Cardiac muscle cell (in vitro differentiated cells and primary cell): ENCODE results near the gene ARL13B. TPM values are rescaled to one million over a fixed set of nuclear protein-coding genes. Genes with fewer than 3 reads are reported as not detected.

Source experiments
- DNase-seq, 2 donors: peaks; one replicate each; pipeline versions ENCODE4 v3.0.0 to v3.0.0-alpha.2; 2010 to 2017; ENCODE audit warnings: low read depth in 1 of 2, low spot score in 1 of 2
- H3K27ac ChIP-seq: fragments of 200-600 bp; sonication (generic); 2 replicates; pipeline ENCODE4 v1.5.1; 2016
- H3K27me3 ChIP-seq: fragments of 200-600 bp; sonication (generic); 2 replicates; pipeline ENCODE4 v1.6.0; 2016; ENCODE audit warnings: control low read depth
- H3K36me3 ChIP-seq: fragments of 200-600 bp; sonication (generic); 2 replicates; pipeline ENCODE4 v1.5.1; 2016; ENCODE audit warnings: control low read depth
- H3K4me1 ChIP-seq: fragments of 200-600 bp; sonication (generic); 2 replicates; pipeline ENCODE4 v1.8.1; 2017; ENCODE audit warnings: low read depth, mild to moderate bottlenecking, mixed run types
- H3K4me3 ChIP-seq: fragments of 200-600 bp; sonication (generic); 2 replicates; pipeline ENCODE4 v1.5.1; 2016; ENCODE audit warnings: mild to moderate bottlenecking
- H3K9me3 ChIP-seq: fragments of 200-600 bp; sonication (generic); 2 replicates; pipeline ENCODE4 v1.5.1; 2017; ENCODE audit warnings: low read depth, mild to moderate bottlenecking, control low read depth
- CTCF ChIP-seq: IDR thresholded peaks from 2 replicates; pipeline ENCODE4 v1.5.1; 2012; ENCODE audit warnings: low read depth, mild to moderate bottlenecking, low read length
- polyA plus RNA-seq: library from polyadenylated mRNA; unstranded; fragments of >200 nt; fragmentation: Nextera tagmentation; extraction: Ambion mirVana; gene quantifications from 2 replicates; pipeline ENCODE4 v1.2.1, GENCODE V29; 2016
- total RNA-seq: library from RNA; depleted of rRNA; stranded (reverse); fragments of >200 nt; gene quantifications from 2 replicates; pipeline ENCODE4 v1.2.3, GENCODE V29; 2016

Gene ARL13B
- total and polyA plus RNA-seq, 2 experiments from 2014 or later = 6.8 to 8.5 TPM

GRCh38 chr3:94083261-94083660 lies 103.3 kb downstream of the ARL13B start:
- H3K36me3 ChIP-seq = peaks cover 10% of the 10 kb centered on the region
- no peaks in the 10 kb centered on the region for H3K27me3 ChIP-seq
- no peak for DNase-seq
- no peak for TF ChIP-seq CTCF
- H3K4me1 ChIP-seq = no peaks in the 10 kb centered on the region
- H3K27ac ChIP-seq = no peak overlapping the region
- no peaks in the 10 kb centered on the region for H3K9me3 ChIP-seq
- no peak overlapping the region for H3K4me3 ChIP-seq

GRCh38 chr3:94089126-94089525 lies 109.2 kb downstream of the ARL13B start:
- DNase-seq = no peak
- H3K4me3 ChIP-seq = no peak overlapping the region

DNA sequence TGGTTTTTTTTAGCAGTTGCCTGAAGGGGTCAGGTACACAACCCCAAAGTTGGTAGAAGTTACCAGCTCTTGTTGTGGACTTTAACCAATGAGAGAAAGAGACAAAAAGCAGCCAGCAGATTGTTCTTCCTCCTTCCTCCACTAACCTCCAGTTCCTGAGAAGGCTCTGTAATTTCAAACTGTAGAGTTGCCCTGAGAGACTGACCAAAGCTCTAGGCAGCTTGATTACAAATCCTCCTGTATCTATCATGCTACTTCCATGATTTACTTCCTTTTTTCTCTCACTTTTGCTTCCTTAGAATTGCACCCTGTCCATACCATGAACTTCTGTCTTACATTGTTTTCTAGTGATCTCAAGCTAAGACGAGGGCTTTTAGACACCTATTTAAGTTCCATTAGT lies 112.1 kb downstream of the ARL13B start:
- no peak overlapping the region for H3K27ac ChIP-seq
- H3K4me1 ChIP-seq = no peaks in the 10 kb centered on the region
- no peaks in the 10 kb centered on the region for H3K9me3 ChIP-seq
- H3K4me3 ChIP-seq = no peak overlapping the region
- H3K36me3 ChIP-seq = peaks cover 18% of the 10 kb centered on the region
- no peaks in the 10 kb centered on the region for H3K27me3 ChIP-seq
- no peak for DNase-seq
- TF ChIP-seq CTCF = no peak

More at GRCh38 chr3:94089126-94089525, 109.2 kb downstream of the ARL13B start:
- H3K4me1 ChIP-seq = no peaks in the 10 kb centered on the region
- H3K27me3 ChIP-seq = no peaks in the 10 kb centered on the region
- no peaks in the 10 kb centered on the region for H3K9me3 ChIP-seq
- peaks cover 8% of the 10 kb centered on the region for H3K36me3 ChIP-seq
- no peak for TF ChIP-seq CTCF
- no peak overlapping the region for H3K27ac ChIP-seq

DNA sequence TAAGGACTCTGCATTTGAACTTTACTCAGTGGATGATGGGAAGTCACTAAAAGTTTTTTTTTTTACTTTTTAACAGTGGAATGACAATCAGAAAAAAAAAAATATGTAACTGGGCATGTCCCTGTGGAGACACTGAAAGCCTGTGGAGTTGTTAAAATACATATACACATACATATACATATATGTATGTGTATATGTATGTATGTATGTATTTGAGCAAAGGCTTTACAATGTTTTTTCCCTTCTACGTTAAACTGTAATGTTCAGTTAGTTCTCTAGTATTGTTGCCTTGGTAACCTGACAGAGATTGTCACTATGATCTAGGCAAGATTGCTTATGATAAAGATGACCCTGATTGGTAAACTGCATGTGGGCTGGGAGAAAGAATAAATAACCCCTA lies 113.2 kb downstream of the ARL13B start:
- no peak for TF ChIP-seq CTCF
- DNase-seq = no peak
- H3K9me3 ChIP-seq = no peaks in the 10 kb centered on the region

DNA sequence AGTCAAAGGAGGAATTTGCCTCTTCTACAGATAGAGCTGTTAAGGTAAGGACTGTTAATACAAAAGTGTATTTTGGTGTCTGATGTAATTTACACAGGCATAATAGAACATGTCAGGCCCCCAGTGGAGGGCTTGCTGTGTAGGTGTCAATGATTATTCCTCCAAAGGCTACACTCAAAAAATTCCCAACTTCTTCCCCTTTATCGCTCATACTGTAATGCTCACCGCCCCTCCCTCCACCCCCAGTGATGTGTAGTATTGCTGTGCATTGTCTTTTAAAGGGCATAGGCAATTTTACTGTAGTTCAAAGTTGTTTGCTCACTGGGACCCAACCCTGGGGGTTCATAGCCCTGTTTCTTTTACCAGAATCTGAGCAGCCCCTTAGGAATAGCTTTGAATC lies 115.2 kb downstream of the ARL13B start:
- Histone ChIP-seq H3K4me1 (no peaks in the 10 kb centered on the region), H3K36me3 (peaks cover 18% of the 10 kb centered on the region), H3K4me3 (no peak overlapping the region), H3K27me3 (no peaks in the 10 kb centered on the region), H3K27ac (no peak overlapping the region), H3K9me3 (no peaks in the 10 kb centered on the region)
- no peak for DNase-seq
- TF ChIP-seq CTCF = no peak

More for the DNA sequence above, 113.2 kb downstream of the ARL13B start:
- H3K27ac ChIP-seq = no peak overlapping the region
- no peak overlapping the region for H3K4me3 ChIP-seq
- H3K36me3 ChIP-seq = peaks cover 18% of the 10 kb centered on the region
- H3K27me3 ChIP-seq = no peaks in the 10 kb centered on the region
- H3K4me1 ChIP-seq = no peaks in the 10 kb centered on the region

DNA sequence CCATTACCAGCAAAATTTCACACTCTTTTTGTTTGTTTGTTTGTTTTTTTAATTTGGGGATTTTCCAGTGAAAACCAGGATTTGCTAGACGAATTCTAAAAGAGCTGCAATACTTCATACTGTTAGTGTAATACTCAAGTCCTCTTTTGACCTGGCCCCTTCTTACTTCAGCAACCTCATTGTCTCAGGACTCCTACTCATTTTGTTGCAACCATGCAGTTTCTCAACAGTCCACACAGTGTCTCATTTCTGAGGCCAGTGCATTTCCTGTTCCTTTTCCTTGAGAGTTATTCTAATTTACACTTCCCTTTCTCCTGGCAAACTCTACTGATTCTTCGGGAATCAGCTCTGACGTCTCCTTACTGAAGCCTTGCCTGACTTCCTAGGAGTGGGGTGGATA lies 118.5 kb downstream of the ARL13B start:
- TF ChIP-seq CTCF = peak; percentile 29
- Histone ChIP-seq H3K27ac (no peak overlapping the region), H3K36me3 (peaks cover 18% of the 10 kb centered on the region), H3K4me1 (no peaks in the 10 kb centered on the region), H3K27me3 (no peaks in the 10 kb centered on the region), H3K9me3 (no peaks in the 10 kb centered on the region), H3K4me3 (no peak overlapping the region)
- DNase-seq = peak in 1 of 2 donors; percentile 84
